Right lobe of liver (tissue), 4 donors: ENCODE data around the gene FOXN1.

Source experiments
- CTCF ChIP-seq, 4 donors: fragments of 200-600 bp in 3 of 4; fragments of 450-650 bp in 1 of 4; IDR thresholded peaks; one replicate each; pipeline versions ENCODE4 v1.5.1 to v1.8.0; 2016 to 2022; ENCODE audit warnings: antibody characterized with exemption in 4 of 4, mild to moderate bottlenecking in 2 of 4
- POLR2A ChIP-seq: fragments of 450-650 bp; IDR thresholded peaks from one replicate; pipeline ENCODE4 v1.6.1; 2017; ENCODE audit warnings: antibody characterized with exemption, mild to moderate bottlenecking
- donor health status: DM: no; HTN: no; CAD: no.
- donor health status: DM: no; HTN: no; CAD: no.
- donor health status: DM: no; HTN: yes; CAD: no.

DNA sequence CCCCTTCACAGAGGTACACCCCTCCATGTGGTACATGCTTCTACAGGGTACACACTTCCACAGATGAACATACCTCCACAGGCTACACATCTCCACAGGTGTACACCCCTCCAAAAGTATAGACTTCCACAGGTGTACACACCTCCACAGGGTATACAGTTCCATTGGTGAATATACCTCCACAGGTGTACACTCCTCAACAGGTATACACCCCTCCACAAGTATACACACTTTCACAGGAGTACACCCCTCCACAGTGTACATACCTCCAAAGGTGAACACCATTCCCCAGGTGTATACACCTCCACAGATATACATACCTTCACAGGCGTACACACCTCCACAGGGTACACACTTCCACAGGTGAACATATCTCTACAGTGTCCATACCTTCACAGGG is 9.4 kb downstream of the FOXN1 start:
- TF ChIP-seq POLR2A (no peak), CTCF (IDR thresholded peaks at IDR 0.05) (no peak)
